Measurements from ENCODE around the gene ZNG1E.
"Not testable (repeated sequence)": the region's sequence is repeated elsewhere in the genome, so short reads cannot be mapped to it uniquely, and the experiment has no call there.

The ZNG1E gene

DNA sequence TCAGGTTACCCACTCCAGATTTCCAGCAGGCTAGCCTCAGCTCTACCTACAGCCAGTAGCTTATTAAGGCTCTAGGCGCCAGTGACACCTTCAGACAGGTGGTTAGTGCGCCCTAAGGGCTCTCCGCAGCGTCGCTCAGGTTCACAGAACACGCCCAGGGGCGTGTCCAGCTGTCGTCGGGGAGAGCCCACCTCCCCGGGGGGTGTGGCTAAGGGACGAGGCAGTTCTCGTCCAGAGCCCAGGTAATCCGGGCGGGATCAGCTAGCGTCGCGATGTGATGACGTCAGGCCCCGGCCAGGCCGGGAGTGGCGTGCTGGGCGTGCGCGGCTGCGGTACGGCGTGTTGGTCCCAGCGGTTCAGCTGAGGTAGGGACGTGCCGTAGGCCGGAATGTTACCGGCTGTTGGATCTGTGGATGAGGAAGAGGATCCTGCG is at the start of gene ZNG1E:
ZNG1E (plus strand) TSS at position 340 of the 433 bp plus-strand sequence; CDS start at position 389, 49 bp downstream.
- DNase-seq = not testable (repeated sequence)

GRCh38 chr9:65673579-65673978 is 2.1 kb upstream of the ZNG1E start:
- not testable (repeated sequence) for DNase-seq

DNA sequence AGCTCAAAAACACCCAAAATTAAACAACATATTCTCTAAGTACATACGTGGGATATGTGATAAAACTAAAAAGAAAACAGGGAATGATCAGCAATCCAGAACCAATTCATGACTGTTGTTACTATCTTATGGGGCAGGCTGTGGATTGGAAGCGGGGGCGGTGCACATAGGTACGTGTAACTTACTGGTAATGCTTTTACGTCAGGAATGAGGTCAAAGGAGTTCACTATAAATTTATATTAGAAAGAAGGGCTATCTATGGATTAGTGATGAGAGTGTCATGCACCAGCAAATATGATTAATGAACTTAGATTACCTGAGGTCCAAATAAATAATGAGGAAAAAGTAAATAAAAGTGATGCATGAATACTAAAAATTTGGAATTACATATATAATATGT is 710 bp upstream of the ZNG1E start:
- DNase-seq = not testable (repeated sequence)

- not testable (repeated sequence) for DNase-seq
These were observed 661 bp downstream of the ZNG1E start for GRCh38 chr9:65676389-65676788.

- DNase-seq = not testable (repeated sequence)
These were observed 2.8 kb downstream of the ZNG1E start for GRCh38 chr9:65678533-65678932.

- DNase-seq = not testable (repeated sequence)
These were observed 27.8 kb downstream of the ZNG1E start for GRCh38 chr9:65703550-65703949.

DNA sequence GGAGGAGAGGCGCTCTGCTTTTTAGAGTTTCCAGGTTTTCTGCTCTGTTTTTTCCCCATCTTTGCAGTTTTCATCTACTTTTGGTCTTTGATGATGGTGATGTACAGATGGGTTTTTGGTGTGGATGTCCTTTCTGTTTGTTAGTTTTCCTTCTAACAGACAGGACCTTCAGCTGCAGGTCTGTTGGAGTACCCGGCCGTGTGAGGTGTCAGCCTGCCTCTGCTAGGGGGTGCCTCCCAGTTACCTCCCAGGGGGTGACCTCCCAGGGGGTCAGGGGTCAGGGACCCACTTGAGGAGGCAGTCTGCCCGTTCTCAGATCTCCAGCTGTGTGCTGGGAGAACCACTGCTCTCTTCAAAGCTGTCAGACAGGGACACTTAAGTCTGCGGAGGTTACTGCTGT is 38.7 kb downstream of the ZNG1E start:
- DNase-seq = not testable (repeated sequence)

GRCh38 chr9:65737096-65737564 is 61.4 kb downstream of the ZNG1E start, which contains the start of gene FOXD4L4:
Gene FOXD4L4 (plus strand): TSS chr9:65737146. CDS start chr9:65737146, 0 bp downstream.
- not testable (repeated sequence) for DNase-seq

- not testable (repeated sequence) for DNase-seq
These were observed 62.4 kb downstream of the ZNG1E start for GRCh38 chr9:65738133-65738532.

Measured in NCI-H748 treated with DMSO at 0.1 percent for 48 hours (cell line).